CD4-positive, alpha-beta T cell treated with Interleukin-1 beta for 1 hour (primary cell): Measurements from ENCODE around the gene LIM2.

Source experiments
- DNase-seq, 2 donors: peaks; one replicate each; pipeline ENCODE4 v3.0.0-alpha.2; 2020 to 2022

Gene LIM2

GRCh38 chr19:51394050-51394836, 6.5 kb upstream of the LIM2 start:
- peak; percentile 94 to 95 for DNase-seq

- no peak for DNase-seq
Measured at GRCh38 chr19:51392701-51393100, 4.9 kb upstream of the LIM2 start.

- no peak for DNase-seq
Measured at GRCh38 chr19:51391073-51391611, 3.4 kb upstream of the LIM2 start.

- DNase-seq: no peak
Measured at GRCh38 chr19:51389143-51389542, 1.4 kb upstream of the LIM2 start.

- DNase-seq: no peak
Measured at GRCh38 chr19:51386882-51387520, 773 bp downstream of the LIM2 start.

GRCh38 chr19:51382004-51382403, 5.8 kb downstream of the LIM2 start:
- DNase-seq: no peak

- no peak for DNase-seq
Measured at GRCh38 chr19:51380379-51380778, 7.4 kb downstream of the LIM2 start.

GRCh38 chr19:51377422-51377821, 10.4 kb downstream of the LIM2 start:
- no peak for DNase-seq

- peak; percentile 15 to 41 for DNase-seq
Measured at GRCh38 chr19:51375504-51376221, 12.1 kb downstream of the LIM2 start.

GRCh38 chr19:51372649-51373504, 14.9 kb downstream of the LIM2 start, which contains the start of gene NKG7:
Gene NKG7, minus strand, starts transcription at chr19:51372654. Its CDS starts 119 bp downstream, at chr19:51372535.
- peak; percentile 78 to 82 for DNase-seq

- no peak for DNase-seq
Measured at GRCh38 chr19:51372021-51372648, 15.6 kb downstream of the LIM2 start.

GRCh38 chr19:51371186-51371690, 16.5 kb downstream of the LIM2 start:
- no peak for DNase-seq

GRCh38 chr19:51370230-51370629, 17.5 kb downstream of the LIM2 start:
- no peak for DNase-seq

- peak in 1 of 2 donors; percentile 36 for DNase-seq
Measured at GRCh38 chr19:51368366-51369282, 19.1 kb downstream of the LIM2 start, which contains the start of gene CLDND2. Gene CLDND2, minus strand, starts transcription at chr19:51369003. Its CDS starts 426 bp downstream, at chr19:51368577.

- DNase-seq: peak; percentile 97
Measured at GRCh38 chr19:51367565-51368365, 20.0 kb downstream of the LIM2 start.

GRCh38 chr19:51367255-51367564, 20.6 kb downstream of the LIM2 start:
- no peak for DNase-seq

- peak; percentile 94 to 95 for DNase-seq
Measured at GRCh38 chr19:51366389-51367254, 21.2 kb downstream of the LIM2 start.

- DNase-seq: no peak
Measured at GRCh38 chr19:51365965-51366388, 21.8 kb downstream of the LIM2 start, which contains the start of gene ETFB. Gene ETFB, minus strand, starts transcription at chr19:51366388. Its CDS starts 62 bp downstream, at chr19:51366326.
